T follicular helper cell (primary cell): ENCODE data around the gene CFLAR.
A peak's percentile ranks its signal among the peaks of the same experiment; 100 is the strongest.
"Not testable (repeated sequence)": the region's sequence is repeated elsewhere in the genome, so short reads cannot be mapped to it uniquely, and the experiment has no call there.

Experiments
- DNase-seq: peaks from one replicate; pipeline ENCODE4 v3.0.0-alpha.2; 2020; ENCODE audit warnings: low read depth

CFLAR gene

GRCh38 chr2:201149064-201149820 is 33.3 kb downstream of the CFLAR start:
- DNase-seq: no peak

DNA sequence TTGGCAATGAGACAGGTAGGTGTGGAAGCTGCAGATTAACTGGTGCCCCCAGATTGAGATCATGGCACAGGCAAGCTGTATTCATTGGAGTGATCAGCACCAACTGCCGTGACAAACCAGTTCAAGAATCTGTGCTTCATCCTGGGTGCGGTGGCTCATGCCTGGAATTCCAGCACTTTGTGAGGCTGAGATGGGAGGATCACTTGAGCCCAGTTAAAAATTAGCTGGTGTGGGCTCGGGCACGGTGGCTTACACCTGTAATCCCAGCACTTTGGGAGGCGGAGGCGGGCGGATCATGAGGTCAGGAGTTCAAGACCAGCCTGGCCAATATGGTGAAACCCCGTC is 33.8 kb downstream of the CFLAR start:
- DNase-seq: not testable (repeated sequence)

GRCh38 chr2:201150454-201151020 is 34.6 kb downstream of the CFLAR start:
- DNase-seq: no peak

DNA sequence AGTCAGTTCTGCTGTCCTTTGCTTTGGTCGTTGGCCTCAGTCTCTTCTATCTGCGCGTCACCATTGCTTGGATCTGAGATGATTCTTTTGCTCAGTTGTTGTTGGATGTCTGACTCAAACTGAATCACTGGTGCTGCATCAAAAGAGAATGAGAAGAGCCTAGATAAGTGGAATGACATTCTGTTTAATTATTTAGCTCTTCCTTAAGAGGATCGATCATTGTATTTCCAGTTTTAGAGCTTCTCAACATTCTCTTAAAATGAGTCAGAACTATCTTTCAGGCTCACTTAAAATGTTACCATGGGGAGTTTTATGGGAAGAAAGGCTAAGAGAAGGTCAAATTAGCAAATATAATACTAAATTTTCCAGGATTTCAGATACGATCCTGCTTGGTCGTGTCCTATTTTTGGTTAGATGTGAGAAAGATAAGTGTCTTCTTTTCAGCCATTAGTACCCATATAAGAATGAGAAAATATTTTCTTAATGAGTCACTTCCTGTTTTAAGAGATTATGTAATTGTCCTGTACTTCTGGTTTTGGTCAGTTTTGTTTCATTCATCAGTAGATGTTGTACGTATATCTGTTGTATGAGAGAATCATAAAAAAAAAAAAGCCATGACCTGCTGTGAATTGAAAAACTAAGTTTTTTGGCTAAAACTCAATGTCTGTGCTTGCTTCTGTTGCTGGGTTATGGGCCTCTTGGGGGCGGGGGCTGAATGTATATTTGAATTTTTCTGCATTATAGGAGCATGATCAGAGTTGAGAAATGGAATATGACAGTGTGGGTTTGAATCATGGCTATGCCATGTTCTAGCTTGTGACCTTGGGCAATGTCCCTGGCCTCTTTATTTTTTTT is 35.4 kb downstream of the CFLAR start:
- no peak for DNase-seq

GRCh38 chr2:201152517-201152916 is 36.6 kb downstream of the CFLAR start:
- DNase-seq: no peak

- no peak for DNase-seq
These were observed 37.2 kb downstream of the CFLAR start for GRCh38 chr2:201152999-201153815.

DNA sequence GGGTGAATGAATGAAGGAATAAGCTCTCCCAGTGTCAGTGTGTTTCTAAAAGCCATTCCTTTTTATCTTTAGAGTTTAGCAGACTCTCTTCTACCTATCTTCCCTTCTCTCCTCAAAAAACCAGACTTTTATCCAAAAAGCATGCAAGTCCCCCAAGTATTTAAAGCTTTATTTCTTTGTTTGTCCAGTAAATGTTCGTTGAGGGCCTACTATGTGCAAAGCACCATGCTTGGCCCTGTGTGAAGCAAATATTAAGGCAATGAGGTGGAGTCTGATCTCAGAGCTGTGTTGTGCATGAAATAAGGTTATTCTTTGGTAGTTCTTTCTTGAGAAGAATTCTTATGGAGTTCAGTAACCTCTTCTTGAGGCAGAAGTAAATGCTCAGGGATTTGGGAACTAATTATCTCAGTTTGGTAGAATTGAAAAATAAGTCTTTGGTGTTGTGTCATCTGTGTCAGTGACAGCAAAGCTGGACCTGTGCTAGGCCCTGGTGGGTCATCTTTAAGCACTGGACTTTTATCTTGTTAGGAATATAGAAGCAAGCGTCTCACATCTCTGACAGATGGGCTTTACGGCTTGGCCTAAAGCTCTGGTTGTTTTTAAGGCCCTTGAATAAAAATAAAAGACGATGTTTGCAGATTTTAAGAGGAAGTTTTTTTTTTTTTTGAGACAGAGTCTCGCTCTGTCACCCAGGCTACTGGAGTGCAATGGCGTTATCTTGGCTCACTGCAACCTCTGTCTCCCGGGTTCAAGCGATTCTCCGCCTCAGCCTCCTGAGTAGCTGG is 38.8 kb downstream of the CFLAR start:
- no peak for DNase-seq

DNA sequence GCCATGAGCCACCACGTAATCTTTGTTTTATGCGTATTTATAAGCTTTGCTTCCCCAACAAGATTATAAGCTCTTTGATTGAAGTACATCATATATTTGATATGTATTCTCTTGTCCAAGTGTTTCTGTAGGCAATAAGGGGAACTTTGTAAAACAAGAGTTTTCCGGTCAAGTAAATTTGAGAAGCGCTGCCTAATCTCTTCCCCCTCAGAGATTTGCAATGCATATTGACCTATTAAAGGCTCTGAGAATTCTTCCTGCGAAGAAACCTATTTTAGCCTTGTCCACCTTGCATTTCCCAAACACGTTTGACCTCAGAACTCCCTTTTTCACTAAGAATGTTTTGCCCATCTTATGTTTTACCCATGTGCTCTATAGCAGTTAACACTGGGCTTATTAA is 40.1 kb downstream of the CFLAR start:
- no peak for DNase-seq

- no peak for DNase-seq
These were observed 40.7 kb downstream of the CFLAR start for GRCh38 chr2:201156640-201157039.

DNA sequence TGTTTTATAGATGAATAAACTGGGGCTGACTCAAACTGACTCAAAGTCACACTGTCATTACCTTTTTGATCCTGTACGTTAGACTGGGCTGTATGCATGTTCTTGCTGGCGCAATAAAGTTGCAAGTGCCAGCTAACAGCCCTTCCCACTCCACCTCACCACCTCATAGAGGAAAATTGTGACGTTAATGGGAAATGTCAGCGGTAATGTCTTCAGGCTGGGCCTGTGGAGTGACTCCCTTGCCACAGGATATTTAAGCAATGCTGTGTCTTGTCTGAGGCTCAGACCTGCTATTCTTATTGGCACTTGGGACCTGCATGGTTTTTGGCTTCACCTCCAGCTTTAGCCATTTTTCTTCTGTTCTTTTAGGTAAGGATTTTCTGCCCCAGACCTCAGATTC is 41.7 kb downstream of the CFLAR start:
- no peak for DNase-seq

DNA sequence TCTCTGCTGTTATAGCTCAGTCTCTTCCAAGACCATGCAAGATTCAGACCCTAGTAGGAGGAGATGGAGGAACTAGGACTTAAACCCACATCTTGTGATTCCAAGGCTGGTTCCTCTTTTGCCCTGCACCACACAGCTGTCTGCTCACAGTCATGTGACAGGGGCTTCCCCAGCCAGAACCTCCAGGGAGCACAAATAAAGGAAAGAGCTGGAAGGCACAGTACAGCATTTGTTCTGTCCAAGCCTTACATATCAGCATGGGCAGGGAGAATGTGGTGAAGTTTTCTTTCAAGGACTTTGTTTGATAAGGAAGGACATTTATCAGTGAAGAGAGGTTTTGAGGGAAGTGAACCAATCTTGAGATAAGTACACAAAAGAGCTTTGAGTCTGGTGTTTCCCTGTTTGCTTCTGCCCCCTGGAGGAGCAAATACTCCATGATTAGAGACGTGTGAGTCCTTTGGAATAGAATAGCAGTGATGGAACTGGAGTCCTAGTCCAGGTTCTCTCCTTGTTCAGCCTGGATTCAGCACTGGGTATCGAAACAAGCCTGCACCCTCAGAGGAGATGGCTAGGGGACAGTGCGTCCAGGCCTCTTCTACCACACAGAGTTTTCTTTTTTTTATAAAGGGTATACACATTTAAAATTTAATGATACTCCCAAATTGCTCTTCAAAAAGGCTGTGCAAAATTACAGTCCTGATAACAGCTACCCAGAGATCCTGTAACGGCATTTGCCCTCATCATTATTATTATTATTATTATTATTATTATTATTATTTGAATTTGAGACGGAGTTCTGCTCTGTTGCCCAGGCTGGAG is 42.4 kb downstream of the CFLAR start:
- DNase-seq: peak; percentile 38

GRCh38 chr2:201164166-201164565 is 48.2 kb downstream of the CFLAR start:
- DNase-seq: no peak

DNA sequence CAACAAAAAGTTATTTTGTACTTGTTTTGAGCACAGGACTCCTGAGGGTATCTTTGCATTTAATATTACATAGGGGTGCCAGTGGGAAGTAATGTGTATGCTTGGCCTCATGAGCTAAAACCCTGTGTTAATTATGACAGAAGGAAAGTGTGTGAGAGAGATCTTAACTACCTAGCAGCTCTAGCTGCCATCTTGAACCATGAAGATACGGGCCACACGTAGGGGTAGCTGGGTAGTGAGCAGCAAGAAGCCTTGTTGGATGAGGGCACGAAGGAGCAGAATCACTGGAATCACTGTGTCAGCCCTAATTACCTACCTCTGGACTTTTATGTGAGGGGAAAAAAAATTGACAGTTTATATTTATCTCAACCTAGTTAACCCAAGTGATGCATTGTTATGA is 51.6 kb downstream of the CFLAR start:
- no peak for DNase-seq

DNA sequence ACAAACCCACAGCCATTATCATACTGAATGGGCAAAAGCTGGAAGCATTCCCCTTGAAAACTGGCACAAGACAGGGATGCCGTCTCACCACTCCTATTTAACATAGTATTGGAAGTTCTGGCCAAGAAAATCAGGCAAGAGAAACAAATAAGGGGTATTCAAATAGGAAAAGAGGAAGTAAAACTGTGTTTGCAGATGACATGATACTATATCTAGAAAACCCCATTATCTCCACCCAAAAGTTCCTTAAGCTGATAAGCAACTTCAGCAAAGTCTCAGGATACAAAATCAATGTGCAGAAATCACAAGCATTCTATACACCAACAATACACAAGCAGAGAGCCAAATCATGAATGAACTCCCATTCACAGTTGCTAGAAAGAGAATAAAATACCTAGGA is 52.5 kb downstream of the CFLAR start:
- DNase-seq: not testable (repeated sequence)

DNA sequence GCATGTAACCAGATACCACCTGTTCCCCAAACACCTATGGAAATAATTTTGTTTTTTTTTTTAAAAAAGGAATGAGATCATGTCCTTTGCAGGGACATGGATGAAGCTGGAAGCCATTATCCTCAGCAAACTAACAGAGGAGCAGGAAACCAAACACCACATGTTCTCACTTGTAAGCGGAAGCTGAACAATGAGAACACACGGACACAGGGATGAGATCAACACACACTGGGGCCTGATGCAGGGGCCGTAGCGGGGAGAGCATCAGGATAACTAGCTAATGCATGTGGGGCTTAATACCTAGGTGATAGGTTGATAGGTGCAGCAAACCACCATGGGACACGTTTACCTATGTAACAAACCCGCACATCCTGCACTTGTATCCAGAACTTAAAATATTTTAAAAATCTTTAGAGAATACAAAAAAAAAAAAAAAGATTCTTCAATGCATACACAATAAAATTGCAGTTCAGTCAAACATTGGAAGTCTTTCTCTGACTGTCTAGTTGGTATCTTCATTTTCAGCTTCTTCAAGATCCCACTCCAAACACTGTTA is 55.4 kb downstream of the CFLAR start:
- DNase-seq: no peak

DNA sequence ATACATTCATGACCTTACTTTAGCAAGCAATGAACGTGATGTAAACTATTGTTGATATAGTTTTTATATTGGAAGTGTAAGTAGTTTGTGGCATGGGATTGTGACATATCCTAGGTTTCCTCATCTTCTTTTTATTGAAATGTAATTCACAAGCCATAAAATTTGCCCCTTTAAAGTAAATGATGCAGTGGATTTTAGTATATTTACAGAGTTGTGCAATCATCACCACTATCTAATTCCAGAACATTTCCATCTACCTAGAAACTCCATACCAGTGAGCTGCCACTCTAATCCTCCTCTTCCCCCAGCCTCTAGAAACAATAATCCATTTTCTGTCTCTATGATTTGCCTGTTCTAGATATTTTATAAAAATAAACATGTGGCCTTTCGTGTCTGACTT is 56.3 kb downstream of the CFLAR start:
- DNase-seq: no peak

DNA sequence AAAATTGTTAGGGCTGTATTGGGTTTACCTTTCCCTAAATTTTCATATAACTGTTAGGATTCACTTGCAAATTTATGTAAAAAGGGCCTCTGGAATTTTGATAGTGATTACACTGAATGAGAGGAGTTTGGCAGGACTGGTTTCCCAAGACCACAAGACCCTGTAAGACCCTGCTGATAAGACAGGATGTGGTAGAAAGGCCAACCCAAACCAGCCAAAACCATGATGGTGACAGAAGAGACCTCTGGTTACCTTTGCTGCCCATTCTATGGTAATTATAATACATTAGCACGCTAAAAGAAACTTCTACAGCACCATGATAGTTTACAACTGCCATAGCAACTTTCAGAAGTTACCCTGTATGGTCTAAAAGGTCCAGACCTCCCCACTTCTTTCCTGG is 58.7 kb downstream of the CFLAR start:
- DNase-seq: no peak

GRCh38 chr2:201176081-201176481 is 60.1 kb downstream of the CFLAR start:
- DNase-seq: no peak

DNA sequence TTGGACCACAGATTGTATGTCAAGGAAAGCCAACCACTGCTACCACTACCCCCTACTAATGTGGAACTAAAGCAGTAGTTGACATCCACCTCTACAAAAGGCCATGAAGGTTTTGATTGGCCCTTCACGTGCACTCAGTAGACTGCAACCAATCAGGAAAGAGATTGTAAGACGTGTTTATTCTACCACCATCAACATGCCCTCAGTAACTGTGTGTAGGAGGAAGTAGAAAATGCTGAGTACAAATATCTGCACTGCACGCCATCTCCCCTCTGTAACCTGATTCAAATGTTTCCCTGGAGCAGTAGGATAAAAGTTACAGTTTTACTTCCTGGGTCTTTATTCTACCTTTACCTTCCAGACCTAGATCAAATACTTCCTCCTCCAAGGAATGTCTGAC is 64.0 kb downstream of the CFLAR start:
- no peak for DNase-seq
